SIG-M5 treated with dmso at 0.1 percent for 504 hours (cell line): Measurements from ENCODE around the gene GABRA6.

Experiments used
- DNase-seq: peaks from one replicate; lab custom pipeline; 2025; ENCODE audit not compliant: unreplicated experiment; lab: John Stamatoyannopoulos, UW

GABRA6 gene

DNA sequence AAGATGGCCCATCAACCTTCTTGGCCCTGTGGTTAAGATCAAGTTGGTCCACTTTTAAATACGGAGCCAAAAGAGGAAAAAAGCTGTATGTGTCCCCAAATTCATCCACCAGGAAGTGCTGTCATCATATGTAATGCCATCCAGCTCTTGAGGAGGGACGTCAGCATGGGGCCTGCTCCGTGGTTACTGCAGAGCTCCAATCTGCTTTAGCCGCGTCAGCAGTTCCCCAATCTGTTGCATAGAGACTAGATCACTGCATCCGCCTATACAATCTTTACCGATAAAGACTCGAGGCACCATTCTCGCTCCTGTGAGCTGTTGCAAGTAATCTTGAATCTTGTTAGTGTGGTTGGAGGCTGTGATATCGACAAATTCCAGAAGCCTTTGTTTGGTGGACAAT is 65.7 kb downstream of the GABRA6 start:
- no peak for DNase-seq
